ENCODE data around the gene TDRKH.

The TDRKH gene, protein sequence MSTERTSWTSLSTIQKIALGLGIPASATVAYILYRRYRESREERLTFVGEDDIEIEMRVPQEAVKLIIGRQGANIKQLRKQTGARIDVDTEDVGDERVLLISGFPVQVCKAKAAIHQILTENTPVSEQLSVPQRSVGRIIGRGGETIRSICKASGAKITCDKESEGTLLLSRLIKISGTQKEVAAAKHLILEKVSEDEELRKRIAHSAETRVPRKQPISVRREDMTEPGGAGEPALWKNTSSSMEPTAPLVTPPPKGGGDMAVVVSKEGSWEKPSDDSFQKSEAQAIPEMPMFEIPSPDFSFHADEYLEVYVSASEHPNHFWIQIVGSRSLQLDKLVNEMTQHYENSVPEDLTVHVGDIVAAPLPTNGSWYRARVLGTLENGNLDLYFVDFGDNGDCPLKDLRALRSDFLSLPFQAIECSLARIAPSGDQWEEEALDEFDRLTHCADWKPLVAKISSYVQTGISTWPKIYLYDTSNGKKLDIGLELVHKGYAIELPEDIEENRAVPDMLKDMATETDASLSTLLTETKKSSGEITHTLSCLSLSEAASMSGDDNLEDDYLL

DNA sequence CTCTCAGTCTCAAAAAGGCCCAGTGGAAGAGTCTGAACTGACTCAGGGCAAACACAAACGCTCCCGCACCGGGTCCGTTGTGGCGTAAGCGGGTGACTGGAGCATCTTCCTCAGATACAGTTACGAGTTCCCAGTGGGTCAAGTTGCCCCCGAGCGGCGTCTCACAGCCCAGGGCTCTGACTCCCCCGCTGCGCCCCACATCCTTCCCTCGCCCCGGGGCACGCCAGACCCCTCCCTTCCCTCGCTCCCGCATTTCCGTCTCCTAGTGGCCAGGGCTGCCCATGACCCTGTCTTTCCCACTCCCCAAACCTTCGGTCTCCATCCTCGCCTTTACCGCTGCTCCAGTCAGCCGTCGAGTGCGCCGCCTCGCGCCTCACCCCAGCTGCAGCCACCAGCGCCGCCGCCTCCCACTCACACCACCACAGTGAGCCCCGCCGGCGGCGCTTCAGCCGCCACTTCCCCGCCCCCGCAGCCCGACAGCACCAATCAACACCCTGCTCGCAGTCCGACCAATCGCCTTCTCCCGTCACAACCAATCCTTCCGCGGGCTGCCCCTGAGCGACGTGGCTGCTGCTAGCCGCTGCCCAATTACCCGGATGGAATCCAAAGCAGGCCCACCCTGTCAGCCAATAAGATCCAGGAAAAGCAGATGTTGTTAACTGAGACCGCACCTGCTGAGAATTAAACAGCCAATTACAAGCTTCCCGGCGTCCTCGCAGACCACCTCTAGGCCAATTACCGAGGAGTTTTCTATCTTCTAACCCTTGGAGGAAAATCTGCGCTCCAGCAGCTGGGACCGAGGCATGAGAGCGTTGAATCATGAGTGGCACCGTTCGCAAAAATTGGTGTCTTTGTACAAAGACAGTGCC, at the start of gene TDRKH:
Gene TDRKH, minus strand, starts transcription at position 430 of the 869 bp plus-strand sequence. CDS start 7,478 bp downstream, outside the sequence.
- peak within 1 kb of the TSS; percentile 79 for H3K9ac ChIP-seq
- TF ChIP-seq Cebpa-rat (IDR thresholded peaks at IDR 0.05) = no peak
- H3K9me3 ChIP-seq = no peaks in the 10 kb centered on the region
- no peaks in the 10 kb centered on the region for H3K27me3 ChIP-seq
- peak within 1 kb of the TSS; percentile 99 for H3K4me2 ChIP-seq
- H3K36me3 ChIP-seq = no peaks in the 10 kb centered on the region
- H3K4me3 ChIP-seq = peak within 1 kb of the TSS; percentile 84
- no peaks in the 10 kb centered on the region for H4K20me1 ChIP-seq
- peak within 1 kb of the TSS; percentile 49; the same call in 1 of the 2 replicates for H3K27ac ChIP-seq
- H3K4me1 ChIP-seq = peaks cover 26% of the 10 kb centered on the region

DNA sequence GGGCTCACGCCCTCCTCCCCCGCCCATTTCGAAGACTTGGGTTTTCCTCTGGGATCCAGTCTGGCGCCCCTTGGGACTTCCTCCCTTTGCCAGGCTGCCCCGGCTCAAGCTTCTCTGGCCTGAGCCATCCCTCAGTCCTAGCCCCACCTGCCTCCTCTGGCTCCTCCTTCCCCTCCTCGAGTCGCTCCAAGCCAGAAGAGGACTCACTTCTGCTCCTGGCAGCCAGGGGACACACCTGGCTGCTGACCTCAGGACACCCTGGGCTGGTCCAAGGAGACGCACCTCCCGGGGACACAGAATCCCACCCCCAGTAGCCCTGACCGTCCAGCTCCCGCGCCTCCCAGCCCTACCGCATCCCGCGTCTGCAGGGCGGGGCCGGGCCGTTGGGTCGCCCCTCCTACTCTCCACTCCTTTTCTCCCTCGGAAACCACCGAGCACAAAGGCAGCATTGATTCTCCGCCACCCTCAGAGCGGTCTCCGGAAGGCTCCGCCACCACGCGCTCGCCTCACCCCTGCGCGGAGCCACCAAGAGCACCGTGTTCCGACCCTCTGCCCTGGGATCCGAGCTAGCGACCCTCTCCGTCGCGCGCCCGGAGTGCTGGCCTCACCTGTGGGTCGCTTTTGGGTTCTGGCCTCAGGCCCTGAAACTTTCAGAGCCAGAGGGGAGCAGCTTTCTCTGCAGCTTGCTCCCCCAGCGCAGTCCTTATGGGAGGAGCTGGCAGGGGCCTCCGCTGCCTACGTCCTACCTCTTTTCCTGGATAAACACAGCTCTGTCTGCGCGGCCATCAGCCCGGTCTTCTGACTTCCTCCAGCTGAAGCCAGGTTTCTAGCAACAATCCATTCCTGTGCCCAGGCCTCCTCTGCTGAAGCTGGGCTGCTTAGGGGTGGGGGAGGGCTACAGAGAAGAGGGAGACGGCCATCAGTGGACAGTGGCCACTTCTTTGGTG, 49.4 kb upstream of the TDRKH start, which contains the start of gene C2CD4D:
Gene C2CD4D, minus strand, starts transcription at position 364 of the 947 bp plus-strand sequence. CDS start 831 bp downstream, outside the sequence.
- no peak within 1 kb of the TSS for H3K9ac ChIP-seq
- no peak within 1 kb of the TSS for H3K27ac ChIP-seq
- peaks cover 22% of the 10 kb centered on the region for H4K20me1 ChIP-seq
- no peaks in the 10 kb centered on the region for H3K9me3 ChIP-seq
- H3K4me1 ChIP-seq = peaks cover 53% of the 10 kb centered on the region
- H3K4me3 ChIP-seq = peak within 1 kb of the TSS; percentile 67
- no peaks in the 10 kb centered on the region for H3K36me3 ChIP-seq
- H3K4me2 ChIP-seq = peak within 1 kb of the TSS; percentile 98
- no peak for TF ChIP-seq Cebpa-rat (IDR thresholded peaks at IDR 0.05)
- peaks cover 63% of the 10 kb centered on the region for H3K27me3 ChIP-seq

DNA sequence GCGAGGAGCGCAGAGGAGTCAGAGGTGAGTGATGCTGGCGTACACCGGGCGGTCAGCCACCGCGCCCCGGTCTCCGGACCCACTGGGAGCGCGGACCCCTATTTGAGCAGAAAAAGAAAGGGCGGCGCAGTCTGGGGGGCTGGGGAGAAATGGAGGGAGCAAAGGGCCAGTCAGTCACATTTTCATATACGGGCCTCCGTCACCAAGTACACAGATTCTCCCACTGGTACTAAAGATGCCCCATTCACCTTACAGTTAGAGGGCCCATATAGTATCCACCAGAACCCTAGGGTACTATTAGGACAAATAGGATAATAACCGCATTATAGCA, 48.7 kb upstream of the TDRKH start:
- H3K36me3 ChIP-seq = no peaks in the 10 kb centered on the region
- H3K4me2 ChIP-seq = peak overlapping the region; percentile 98
- H3K9ac ChIP-seq = no peak overlapping the region
- TF ChIP-seq Cebpa-rat (IDR thresholded peaks at IDR 0.05) = no peak
- no peaks in the 10 kb centered on the region for H3K9me3 ChIP-seq
- H3K4me3 ChIP-seq = peak overlapping the region; percentile 67
- H3K27me3 ChIP-seq = peaks cover 63% of the 10 kb centered on the region
- peaks cover 22% of the 10 kb centered on the region for H4K20me1 ChIP-seq
- H3K4me1 ChIP-seq = peaks cover 60% of the 10 kb centered on the region
- no peak overlapping the region for H3K27ac ChIP-seq

DNA sequence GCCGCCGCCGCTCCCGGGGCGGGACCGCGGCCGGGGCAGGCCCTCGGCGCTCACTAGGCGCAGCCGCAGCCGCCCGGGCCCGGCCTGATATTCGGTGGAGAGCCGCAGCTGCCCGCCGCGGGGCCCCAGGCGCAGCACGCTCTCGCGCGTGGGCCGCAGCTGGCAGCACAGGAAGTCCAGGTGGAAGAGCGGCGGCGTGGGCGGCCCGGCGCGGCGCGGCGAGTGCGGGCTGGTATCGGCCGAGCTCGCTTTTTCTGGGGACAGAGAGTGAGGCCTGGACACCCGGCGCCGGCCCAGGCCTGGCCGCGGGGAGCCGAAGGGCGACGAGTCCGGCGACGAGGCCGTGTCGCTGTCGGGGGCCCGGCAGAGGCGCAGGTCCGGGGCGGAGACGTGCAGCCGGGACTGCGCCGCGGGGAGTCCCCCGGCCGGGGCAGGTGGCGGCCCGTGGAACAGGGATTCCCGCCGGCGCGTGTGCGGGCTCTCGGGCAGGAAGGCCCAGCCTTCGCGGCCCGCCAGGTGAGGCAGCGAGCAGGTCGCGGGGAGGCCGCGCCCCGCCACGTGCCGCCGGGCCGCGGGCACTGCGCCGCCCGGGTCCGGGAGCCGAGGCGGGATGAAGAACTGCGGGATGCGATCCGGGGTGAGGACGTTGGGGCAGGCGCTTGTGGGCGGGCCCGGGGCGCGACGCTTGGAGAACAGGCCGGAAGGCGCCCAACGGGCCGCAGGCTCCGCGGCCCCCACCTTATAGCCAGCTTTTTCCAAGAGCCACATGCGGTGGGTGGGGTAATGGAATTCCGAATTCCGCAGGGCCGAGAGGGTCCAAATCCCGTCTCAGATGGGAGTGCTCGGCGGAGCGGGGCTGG, 48.2 kb upstream of the TDRKH start:
- no peak for TF ChIP-seq Cebpa-rat (IDR thresholded peaks at IDR 0.05)
- Histone ChIP-seq H3K27ac (no peak overlapping the region), H3K9me3 (no peaks in the 10 kb centered on the region), H3K4me1 (peaks cover 66% of the 10 kb centered on the region), H3K4me2 (peak overlapping the region; percentile 98), H3K4me3 (peak overlapping the region; percentile 67), H3K36me3 (no peaks in the 10 kb centered on the region), H3K9ac (peak overlapping the region; percentile 60), H3K27me3 (peaks cover 63% of the 10 kb centered on the region), H4K20me1 (peaks cover 22% of the 10 kb centered on the region)

DNA sequence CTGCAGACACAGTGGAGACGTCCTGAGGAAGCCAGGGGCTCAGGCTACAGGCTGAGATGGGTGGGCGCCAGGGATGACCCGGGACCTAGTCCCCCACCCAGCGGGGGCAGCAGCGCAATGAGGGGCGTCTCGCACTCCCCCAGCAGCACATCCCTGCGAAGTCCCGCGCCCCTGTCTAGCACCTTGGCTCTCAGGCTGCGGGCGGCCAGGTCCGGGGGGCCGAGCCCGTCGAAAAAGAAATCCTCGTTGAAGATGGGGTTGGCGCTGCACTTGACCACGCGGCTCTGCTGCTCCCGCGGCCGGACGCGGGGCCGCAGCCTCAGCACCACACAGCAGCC, 47.6 kb upstream of the TDRKH start:
- Histone ChIP-seq H3K27ac (no peak overlapping the region), H3K4me2 (peak overlapping the region; percentile 98), H3K9me3 (no peaks in the 10 kb centered on the region), H3K27me3 (peaks cover 63% of the 10 kb centered on the region), H3K4me1 (peaks cover 72% of the 10 kb centered on the region), H3K36me3 (no peaks in the 10 kb centered on the region), H3K9ac (peak overlapping the region; percentile 60), H3K4me3 (peak overlapping the region; percentile 67), H4K20me1 (peaks cover 22% of the 10 kb centered on the region)
- no peak for TF ChIP-seq Cebpa-rat (IDR thresholded peaks at IDR 0.05)

DNA sequence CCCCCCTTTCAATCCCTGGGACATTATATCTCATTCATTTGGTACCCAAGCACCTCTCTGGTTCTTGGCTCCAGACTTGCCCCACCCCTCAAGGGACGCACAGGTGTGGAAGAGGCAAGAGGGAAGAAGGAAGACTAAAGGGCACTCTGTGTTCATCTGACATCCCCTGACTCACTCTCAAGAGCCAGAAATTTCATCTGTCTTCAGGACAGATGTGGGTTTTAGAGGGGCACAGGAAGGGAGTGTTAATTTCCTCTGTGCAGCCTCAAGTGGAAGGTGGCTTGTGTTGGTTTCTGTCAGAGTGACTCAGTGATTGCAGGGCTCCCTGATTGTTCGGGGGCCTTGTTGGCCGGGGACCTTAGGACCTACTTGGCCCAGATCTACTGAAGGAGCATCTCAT, 46.9 kb upstream of the TDRKH start:
- peaks cover 62% of the 10 kb centered on the region for H3K27me3 ChIP-seq
- H3K9me3 ChIP-seq = no peaks in the 10 kb centered on the region
- H3K9ac ChIP-seq = no peak overlapping the region
- H4K20me1 ChIP-seq = peaks cover 22% of the 10 kb centered on the region
- peaks cover 78% of the 10 kb centered on the region for H3K4me1 ChIP-seq
- H3K27ac ChIP-seq = no peak overlapping the region
- H3K36me3 ChIP-seq = no peaks in the 10 kb centered on the region
- peak overlapping the region; percentile 98 for H3K4me2 ChIP-seq
- no peak for TF ChIP-seq Cebpa-rat (IDR thresholded peaks at IDR 0.05)
- H3K4me3 ChIP-seq = 0 out of 2 replicates have a peak overlapping the region, but pooled peaks have one; percentile 67

DNA sequence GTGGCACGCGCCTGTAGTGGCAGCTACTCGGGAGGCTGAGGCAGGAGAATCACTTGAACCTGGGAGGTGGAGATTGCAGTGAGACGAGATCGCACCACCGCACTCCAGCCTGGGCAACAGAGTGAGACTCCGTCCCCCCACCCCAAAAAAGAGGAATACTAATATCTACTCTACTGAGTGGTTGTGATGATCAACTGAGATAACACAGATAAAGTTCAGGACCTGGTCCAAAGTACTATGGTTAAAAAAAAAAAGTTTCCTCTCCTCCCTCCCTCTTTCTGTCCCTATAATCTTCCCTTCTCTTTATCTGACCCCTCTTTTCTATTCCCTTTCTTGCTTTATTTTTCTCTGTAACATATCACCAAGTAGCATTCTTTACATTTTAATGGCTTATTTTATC, 45.3 kb upstream of the TDRKH start:
- Histone ChIP-seq H3K27me3 (peaks cover 46% of the 10 kb centered on the region), H4K20me1 (peaks cover 22% of the 10 kb centered on the region), H3K27ac (no peak overlapping the region), H3K9ac (no peak overlapping the region), H3K9me3 (no peaks in the 10 kb centered on the region), H3K36me3 (no peaks in the 10 kb centered on the region), H3K4me2 (peak overlapping the region; percentile 98; the same call in 1 of the 2 replicates), H3K4me3 (no peak overlapping the region), H3K4me1 (peaks cover 94% of the 10 kb centered on the region)
- no peak for TF ChIP-seq Cebpa-rat (IDR thresholded peaks at IDR 0.05)

DNA sequence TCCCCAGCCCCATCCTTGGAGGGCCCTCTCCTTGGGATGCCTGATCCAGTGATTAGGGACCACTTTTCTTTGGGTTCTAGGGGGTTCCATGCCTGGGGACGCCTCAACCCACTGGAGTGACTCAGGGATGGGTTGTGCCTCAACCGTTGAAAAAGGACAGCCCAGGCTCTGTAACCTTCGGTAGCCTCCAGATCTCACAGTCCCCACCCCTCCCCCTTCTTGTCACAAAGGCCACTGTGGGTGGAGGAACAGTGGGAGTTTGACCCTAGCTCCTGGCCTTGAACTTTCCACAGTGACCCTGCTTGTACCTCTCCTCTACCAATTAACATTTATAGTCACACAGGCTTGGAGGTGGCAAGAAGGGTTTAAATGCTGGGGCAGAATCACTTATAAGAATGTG, 43.9 kb upstream of the TDRKH start:
- H3K4me1 ChIP-seq = peaks cover 98% of the 10 kb centered on the region
- no peak overlapping the region for H3K9ac ChIP-seq
- H3K27me3 ChIP-seq = peaks cover 32% of the 10 kb centered on the region
- TF ChIP-seq Cebpa-rat (IDR thresholded peaks at IDR 0.05) = no peak
- H3K4me3 ChIP-seq = no peak overlapping the region
- peaks cover 22% of the 10 kb centered on the region for H4K20me1 ChIP-seq
- no peaks in the 10 kb centered on the region for H3K36me3 ChIP-seq
- H3K9me3 ChIP-seq = no peaks in the 10 kb centered on the region
- no peak overlapping the region for H3K27ac ChIP-seq
- peak overlapping the region; percentile 82 for H3K4me2 ChIP-seq

All from BLaER1 (cell line).